Mucosa of descending colon (tissue), 3 donors: ENCODE results near the gene IRF7. TPM values are rescaled to one million over a fixed set of nuclear protein-coding genes. Genes with fewer than 3 reads are reported as not detected.

Experiments
- ATAC-seq: fragments of 200-7000 bp; cut with Tn5 transposase; one replicate; pipeline ENCODE4 v1.9.1; 2020; ENCODE audit warnings: mild to moderate bottlenecking, moderate library complexity
- DNase-seq, 3 donors: peaks; one replicate each; pipeline ENCODE4 v3.0.0-alpha.2; 2020
- H3K36me3 ChIP-seq: fragments of 200-600 bp; one replicate; pipeline ENCODE4 v1.8.0; 2021; ENCODE audit warnings: low read depth, mild to moderate bottlenecking
- H3K4me1 ChIP-seq: fragments of 200-600 bp; one replicate; pipeline ENCODE4 v1.8.0; 2021; ENCODE audit warnings: low read depth, mild to moderate bottlenecking
- H3K4me3 ChIP-seq: fragments of 200-600 bp; one replicate; pipeline ENCODE4 v1.8.0; 2021; ENCODE audit warnings: mild to moderate bottlenecking
- H3K9me3 ChIP-seq: fragments of 200-600 bp; one replicate; pipeline ENCODE4 v1.8.0; 2021; ENCODE audit warnings: mild to moderate bottlenecking
- CTCF ChIP-seq: fragments of 200-600 bp; IDR thresholded peaks from one replicate; pipeline ENCODE4 v1.8.0; 2022; ENCODE audit warnings: antibody characterized with exemption, mild to moderate bottlenecking
- intact Hi-C, 2 donors: fragments of 100-400 bp; cut with DNase I in 1 of 2; cut with micrococcal nuclease in 1 of 2; formaldehyde crosslinking; loops; one replicate each; pipeline versions ENCODE4 v1.11.0 to v1.11.1; 2022; cut with DNase I, micrococcal nuclease
- total RNA-seq, 3 donors: library from RNA; stranded (reverse); fragmentation: NEBNext Ultra II Directional in 2 of 3; extraction: Animal tissue kit (Norgen Biotek cat#: 25700) in 2 of 3; gene quantifications; one replicate each; pipeline versions ENCODE4 v1.2.1 to v1.2.4, GENCODE V29; 2021 to 2023
- donor health status: DM: no; HTN: no; CAD: no; lungs with moderate emphysema.
- donor health status: DM: no; HTN: no; CAD: no.
- donor health status: DM: no; HTN: yes; CAD: no.

IRF7 gene
- total RNA-seq, 3 donors from 2014 or later = 26.9 to 36.1 (median 27.8) TPM

GRCh38 chr11:607020-607780 lies 8.6 kb downstream of the IRF7 start:
- H3K9me3 ChIP-seq = no peaks in the 10 kb centered on the region
- no peak overlapping the region for H3K4me3 ChIP-seq
- peak in 2 of 3 donors; percentile 19 to 45 for DNase-seq
- TF ChIP-seq CTCF = no peak
- no peak for ATAC-seq
- peaks cover 2% of the 10 kb centered on the region for H3K4me1 ChIP-seq
- intact Hi-C loops = no loop called here
- H3K36me3 ChIP-seq = peaks cover 23% of the 10 kb centered on the region

- no peak for TF ChIP-seq CTCF
- DNase-seq (peak in 2 of 3 donors; percentile 40 to 61), ATAC-seq (peak; percentile 22)
- intact Hi-C loops = no loop called here
- no peak overlapping the region for H3K4me3 ChIP-seq
- no peaks in the 10 kb centered on the region for H3K4me1 ChIP-seq
- peaks cover 19% of the 10 kb centered on the region for H3K36me3 ChIP-seq
- no peaks in the 10 kb centered on the region for H3K9me3 ChIP-seq
Measured at GRCh38 chr11:606245-606644, 9.5 kb downstream of the IRF7 start.

GRCh38 chr11:605286-606129 lies 10.2 kb downstream of the IRF7 start:
- Histone ChIP-seq H3K36me3 (peaks cover 19% of the 10 kb centered on the region), H3K4me3 (no peak overlapping the region), H3K9me3 (no peaks in the 10 kb centered on the region), H3K4me1 (no peaks in the 10 kb centered on the region)
- TF ChIP-seq CTCF = no peak
- peak in 2 of 3 donors; percentile 16 to 48 for DNase-seq
- intact Hi-C loops = no loop called here
- ATAC-seq = no peak

GRCh38 chr11:603154-603553 lies 12.6 kb downstream of the IRF7 start:
- Histone ChIP-seq H3K9me3 (no peaks in the 10 kb centered on the region), H3K4me1 (no peaks in the 10 kb centered on the region), H3K4me3 (no peak overlapping the region), H3K36me3 (peaks cover 19% of the 10 kb centered on the region)
- TF ChIP-seq CTCF = no peak
- intact Hi-C loops = no loop called here
- ATAC-seq (no peak), DNase-seq (no peak)

GRCh38 chr11:601573-602245 lies 14.0 kb downstream of the IRF7 start:
- ATAC-seq = no peak
- H3K4me1 ChIP-seq = no peaks in the 10 kb centered on the region
- peak in 1 of 3 donors; percentile 19 for DNase-seq
- no peak overlapping the region for H3K4me3 ChIP-seq
- peaks cover 19% of the 10 kb centered on the region for H3K36me3 ChIP-seq
- no peak for TF ChIP-seq CTCF
- no peaks in the 10 kb centered on the region for H3K9me3 ChIP-seq
- intact Hi-C loops = no loop called here
